Muscle layer of colon (tissue), 2 donors: ENCODE measurements around the gene MLIP.
"Not testable (repeated sequence)": the region's sequence is repeated elsewhere in the genome, so short reads cannot be mapped to it uniquely, and the experiment has no call there.

Source experiments
- H3K27ac ChIP-seq: one replicate; pipeline ENCODE4 v1.7.0; 2013; ENCODE audit warnings: low read depth, mild to moderate bottlenecking, low read length, moderate library complexity
- H3K27me3 ChIP-seq, 2 donors: one replicate each; pipeline ENCODE4 v1.7.0; 2013; ENCODE audit warnings: low read length in 2 of 2, mild to moderate bottlenecking in 2 of 2; ENCODE audit not compliant: insufficient read depth in 2 of 2, control insufficient read depth in 1 of 2
- H3K36me3 ChIP-seq: one replicate; pipeline ENCODE4 v1.7.0; 2013; ENCODE audit warnings: mild to moderate bottlenecking, low read length; ENCODE audit not compliant: insufficient read depth
- H3K4me1 ChIP-seq: one replicate; pipeline ENCODE4 v1.7.0; 2013; ENCODE audit warnings: mild to moderate bottlenecking, low read length; ENCODE audit not compliant: insufficient read depth
- H3K4me3 ChIP-seq, 2 donors: one replicate each; pipeline ENCODE4 v1.7.0; 2013; ENCODE audit warnings: low read length in 2 of 2, low read depth in 1 of 2, mild to moderate bottlenecking in 1 of 2, moderate library complexity in 1 of 2
- H3K9ac ChIP-seq: one replicate; pipeline ENCODE4 v1.7.0; 2013; ENCODE audit warnings: low read length
- H3K9me3 ChIP-seq: one replicate; pipeline ENCODE4 v1.7.0; 2013; ENCODE audit warnings: mild to moderate bottlenecking, low read length
- donor health status: abdominal sarcoma.
- donor health status: Adenocarcinoma of cecum.

The MLIP gene

GRCh38 chr6:54081499-54081898 lies 29.7 kb upstream of the MLIP start:
- peaks cover 17% of the 10 kb centered on the region for H3K4me1 ChIP-seq
- H3K9me3 ChIP-seq, H3K27me3 ChIP-seq, H3K36me3 ChIP-seq, H3K27ac ChIP-seq, H3K4me3 ChIP-seq, H3K9ac ChIP-seq: not testable (repeated sequence)

- no peaks in the 10 kb centered on the region for H3K36me3 ChIP-seq
- H3K4me3 ChIP-seq, result no peak overlapping the region
- no peak overlapping the region for H3K9ac ChIP-seq
- H3K27me3 ChIP-seq, result no peaks in the 10 kb centered on the region
- H3K9me3 ChIP-seq, result no peaks in the 10 kb centered on the region
- no peak overlapping the region for H3K27ac ChIP-seq
- H3K4me1 ChIP-seq, result peaks cover 17% of the 10 kb centered on the region
Measured at GRCh38 chr6:54083287-54083686, 28.0 kb upstream of the MLIP start.

- Histone ChIP-seq H3K27me3 (no peaks in the 10 kb centered on the region), H3K9me3 (no peaks in the 10 kb centered on the region), H3K4me1 (peaks cover 17% of the 10 kb centered on the region), H3K4me3 (no peak overlapping the region), H3K36me3 (no peaks in the 10 kb centered on the region), H3K27ac (no peak overlapping the region), H3K9ac (no peak overlapping the region)
Measured at GRCh38 chr6:54084231-54084630, 27.0 kb upstream of the MLIP start.

GRCh38 chr6:54085047-54085446 lies 26.2 kb upstream of the MLIP start:
- no peak overlapping the region for H3K27ac ChIP-seq
- no peak overlapping the region for H3K9ac ChIP-seq
- peaks cover 17% of the 10 kb centered on the region for H3K4me1 ChIP-seq
- H3K36me3 ChIP-seq, result no peaks in the 10 kb centered on the region
- H3K27me3 ChIP-seq, result no peaks in the 10 kb centered on the region
- no peaks in the 10 kb centered on the region for H3K9me3 ChIP-seq
- H3K4me3 ChIP-seq, result no peak overlapping the region

- H3K4me3 ChIP-seq, result no peak overlapping the region
- H3K27me3 ChIP-seq, result no peaks in the 10 kb centered on the region
- H3K9ac ChIP-seq, result no peak overlapping the region
- H3K27ac ChIP-seq, result no peak overlapping the region
- no peaks in the 10 kb centered on the region for H3K9me3 ChIP-seq
- H3K4me1 ChIP-seq, result peaks cover 17% of the 10 kb centered on the region
- no peaks in the 10 kb centered on the region for H3K36me3 ChIP-seq
Measured at GRCh38 chr6:54085541-54085940, 25.7 kb upstream of the MLIP start.

- H3K9me3 ChIP-seq, result no peaks in the 10 kb centered on the region
- H3K4me1 ChIP-seq, result peaks cover 17% of the 10 kb centered on the region
- H3K9ac ChIP-seq, result no peak overlapping the region
- H3K36me3 ChIP-seq, result no peaks in the 10 kb centered on the region
- no peak overlapping the region for H3K27ac ChIP-seq
- H3K27me3 ChIP-seq, result no peaks in the 10 kb centered on the region
- no peak overlapping the region for H3K4me3 ChIP-seq
Measured at GRCh38 chr6:54086439-54086838, 24.8 kb upstream of the MLIP start.

GRCh38 chr6:54087721-54088120 lies 23.5 kb upstream of the MLIP start:
- H3K27ac ChIP-seq, result no peak overlapping the region
- H3K4me1 ChIP-seq, result peaks cover 17% of the 10 kb centered on the region

GRCh38 chr6:54093326-54093948 lies 17.8 kb upstream of the MLIP start:
- H3K9ac ChIP-seq, result no peak overlapping the region
- no peak overlapping the region for H3K4me3 ChIP-seq
- no peak overlapping the region for H3K27ac ChIP-seq
- no peaks in the 10 kb centered on the region for H3K36me3 ChIP-seq
- H3K27me3 ChIP-seq, result no peaks in the 10 kb centered on the region
- peaks cover 7% of the 10 kb centered on the region for H3K9me3 ChIP-seq
- H3K4me1 ChIP-seq, result no peaks in the 10 kb centered on the region

More at GRCh38 chr6:54087721-54088120, 23.5 kb upstream of the MLIP start:
- H3K36me3 ChIP-seq, result no peaks in the 10 kb centered on the region
- H3K4me3 ChIP-seq, result no peak overlapping the region
- H3K27me3 ChIP-seq, result no peaks in the 10 kb centered on the region
- H3K9ac ChIP-seq, result no peak overlapping the region
- H3K9me3 ChIP-seq, result no peaks in the 10 kb centered on the region

- Histone ChIP-seq H3K27ac (no peak overlapping the region), H3K4me1 (no peaks in the 10 kb centered on the region), H3K36me3 (no peaks in the 10 kb centered on the region), H3K27me3 (no peaks in the 10 kb centered on the region), H3K9me3 (peaks cover 7% of the 10 kb centered on the region), H3K9ac (no peak overlapping the region), H3K4me3 (no peak overlapping the region)
Measured at GRCh38 chr6:54094293-54094692, 16.9 kb upstream of the MLIP start.

- H3K4me3 ChIP-seq, result no peak overlapping the region
- no peak overlapping the region for H3K27ac ChIP-seq
- H3K36me3 ChIP-seq, result no peaks in the 10 kb centered on the region
- no peaks in the 10 kb centered on the region for H3K4me1 ChIP-seq
- H3K9ac ChIP-seq, result no peak overlapping the region
- H3K9me3 ChIP-seq, result peaks cover 7% of the 10 kb centered on the region
- no peaks in the 10 kb centered on the region for H3K27me3 ChIP-seq
Measured at GRCh38 chr6:54094786-54095185, 16.5 kb upstream of the MLIP start.

GRCh38 chr6:54095723-54096122 lies 15.5 kb upstream of the MLIP start:
- Histone ChIP-seq H3K4me1 (no peaks in the 10 kb centered on the region), H3K27ac (no peak overlapping the region), H3K9ac (no peak overlapping the region), H3K36me3 (no peaks in the 10 kb centered on the region), H3K4me3 (no peak overlapping the region), H3K9me3 (peaks cover 7% of the 10 kb centered on the region), H3K27me3 (no peaks in the 10 kb centered on the region)

- no peaks in the 10 kb centered on the region for H3K36me3 ChIP-seq
Measured at GRCh38 chr6:54096811-54097210, 14.4 kb upstream of the MLIP start.

More at GRCh38 chr6:54096811-54097210, 14.4 kb upstream of the MLIP start:
- no peaks in the 10 kb centered on the region for H3K4me1 ChIP-seq
- H3K9ac ChIP-seq, result no peak overlapping the region
- no peaks in the 10 kb centered on the region for H3K27me3 ChIP-seq
- no peak overlapping the region for H3K4me3 ChIP-seq
- no peak overlapping the region for H3K27ac ChIP-seq
- peaks cover 7% of the 10 kb centered on the region for H3K9me3 ChIP-seq
